OCI-LY3 (cell line): Measurements from ENCODE around the gene XKR7.

Source experiments
- H2AFZ ChIP-seq: fragments of 200-600, 300-600 bp; shearing (Covaris generic); 2 replicates; pipeline ENCODE4 v1.6.0; 2014; ENCODE audit warnings: antibody characterized with exemption, low read depth, low read length
- H3K27ac ChIP-seq: fragments of 200-600, 300-600 bp; sonication (generic); 2 replicates; pipeline ENCODE4 v1.5.1; 2014; ENCODE audit warnings: mild to moderate bottlenecking, low read length, moderate library complexity, mixed read lengths
- H3K27me3 ChIP-seq: fragments of 200-600, 300-600 bp; sonication (generic); 2 replicates; pipeline ENCODE4 v1.6.1; 2014; ENCODE audit warnings: low read depth, low read length, mixed read lengths
- H3K36me3 ChIP-seq: fragments of 200-600, 300-600 bp; sonication (generic); replicated peaks from 2 replicates; pipeline ENCODE3; 2014; ENCODE audit warnings: low read depth, low read length, mixed read lengths
- H3K4me1 ChIP-seq: fragments of 300-600, 200-600 bp; sonication (generic); 2 replicates; pipeline ENCODE4 v1.6.1; 2014; ENCODE audit warnings: low read length, mixed read lengths
- H3K4me2 ChIP-seq: fragments of 200-600, 300-600 bp; sonication (generic); 2 replicates; pipeline ENCODE4 v1.6.1; 2014; ENCODE audit warnings: low read length, mixed read lengths
- H3K4me3 ChIP-seq: fragments of 300-600, 200-600 bp; sonication (generic); 2 replicates; pipeline ENCODE4 v1.5.1; 2014; ENCODE audit warnings: antibody characterized with exemption, mild to moderate bottlenecking, low read length, moderate library complexity
- H3K79me2 ChIP-seq: fragments of 300-600, 200-600 bp; shearing (Covaris generic); 2 replicates; pipeline ENCODE4 v1.6.1; 2014; ENCODE audit warnings: mild to moderate bottlenecking, low read length, mixed read lengths
- H3K9ac ChIP-seq: fragments of 300-600, 200-600 bp; shearing (Covaris generic); 2 replicates; pipeline ENCODE4 v1.6.0; 2014; ENCODE audit warnings: mild to moderate bottlenecking, low read length, moderate library complexity
- H3K9me3 ChIP-seq: fragments of 200-600, 300-600 bp; shearing (Covaris generic); 2 replicates; pipeline ENCODE4 v1.6.1; 2014; ENCODE audit warnings: low read length, mixed read lengths; ENCODE audit not compliant: insufficient read depth
- H4K20me1 ChIP-seq: fragments of 200-600, 300-600 bp; sonication (generic); 2 replicates; pipeline ENCODE4 v1.6.1; 2016; ENCODE audit warnings: low read length, mixed read lengths; ENCODE audit not compliant: insufficient read depth
- CTCF ChIP-seq: fragments of 200-600, 300-600 bp; sonication (generic); IDR thresholded peaks from 2 replicates; pipeline ENCODE4 v1.5.1; 2014; ENCODE audit warnings: antibody characterized with exemption, low read length, low read depth
- EZH2phosphoT487 ChIP-seq: fragments of 200-600 bp; shearing (Covaris generic); IDR thresholded peaks from 2 replicates; pipeline ENCODE4 v1.6.1; 2018; ENCODE audit warnings: antibody characterized with exemption, mixed run types, low read depth

XKR7 gene

GRCh38 chr20:31968291-31969126 is 558 bp downstream of the XKR7 start:
- Histone ChIP-seq H3K36me3 (no peaks in the 10 kb centered on the region), H3K9me3 (no peaks in the 10 kb centered on the region), H3K79me2 (no peaks in the 10 kb centered on the region), H3K9ac (no peak overlapping the region), H3K27ac (no peak overlapping the region), H3K4me2 (peak overlapping the region; percentile 85), H4K20me1 (peaks cover 15% of the 10 kb centered on the region), H2AFZ (no peak overlapping the region), H3K4me1 (no peaks in the 10 kb centered on the region), H3K27me3 (peaks cover 67% of the 10 kb centered on the region), H3K4me3 (peak overlapping the region; percentile 78)
- no peak for TF ChIP-seq CTCF
- TF ChIP-seq EZH2phosphoT487 = no peak

- no peaks in the 10 kb centered on the region for H3K9me3 ChIP-seq
- no peaks in the 10 kb centered on the region for H3K36me3 ChIP-seq
- H2AFZ ChIP-seq = no peak overlapping the region
- no peaks in the 10 kb centered on the region for H3K4me1 ChIP-seq
- H4K20me1 ChIP-seq = peaks cover 15% of the 10 kb centered on the region
- no peak overlapping the region for H3K4me3 ChIP-seq
- no peaks in the 10 kb centered on the region for H3K79me2 ChIP-seq
- H3K27me3 ChIP-seq = peaks cover 60% of the 10 kb centered on the region
- no peak overlapping the region for H3K4me2 ChIP-seq
- no peak overlapping the region for H3K9ac ChIP-seq
- no peak overlapping the region for H3K27ac ChIP-seq
- no peak for TF ChIP-seq CTCF
- no peak for TF ChIP-seq EZH2phosphoT487
These were observed 2.0 kb downstream of the XKR7 start for GRCh38 chr20:31969991-31970390.

GRCh38 chr20:31972471-31973021 is 4.6 kb downstream of the XKR7 start:
- Histone ChIP-seq H3K9ac (no peak overlapping the region), H3K4me2 (no peak overlapping the region), H3K9me3 (no peaks in the 10 kb centered on the region), H3K36me3 (no peaks in the 10 kb centered on the region), H3K27ac (no peak overlapping the region), H4K20me1 (peaks cover 15% of the 10 kb centered on the region), H3K4me1 (no peaks in the 10 kb centered on the region), H3K79me2 (no peaks in the 10 kb centered on the region), H3K4me3 (no peak overlapping the region), H3K27me3 (peaks cover 43% of the 10 kb centered on the region), H2AFZ (no peak overlapping the region)
- no peak for TF ChIP-seq EZH2phosphoT487
- no peak for TF ChIP-seq CTCF

GRCh38 chr20:31974296-31974695 is 6.3 kb downstream of the XKR7 start:
- Histone ChIP-seq H3K9me3 (no peaks in the 10 kb centered on the region), H3K27me3 (peaks cover 37% of the 10 kb centered on the region), H3K79me2 (no peaks in the 10 kb centered on the region), H3K4me2 (no peak overlapping the region), H3K27ac (no peak overlapping the region), H3K36me3 (no peaks in the 10 kb centered on the region), H3K4me3 (no peak overlapping the region), H4K20me1 (peaks cover 7% of the 10 kb centered on the region), H3K4me1 (no peaks in the 10 kb centered on the region), H2AFZ (no peak overlapping the region), H3K9ac (no peak overlapping the region)
- TF ChIP-seq EZH2phosphoT487 (no peak), CTCF (no peak)
